Germinal center (tissue), 1 donor: ENCODE data around the gene CEP104.
A peak's percentile ranks its signal among the peaks of the same experiment; 100 is the strongest.

Experiments
- DNase-seq: peaks from one replicate; pipeline ENCODE4 v3.0.0; 2012; ENCODE audit warnings: mixed read lengths, low spot score

The CEP104 gene

GRCh38 chr1:3777647-3778589, 79.1 kb downstream of the CEP104 start:
- DNase-seq = no peak

GRCh38 chr1:3777078-3777547, 79.9 kb downstream of the CEP104 start:
- DNase-seq = no peak

- no peak for DNase-seq
Measured at GRCh38 chr1:3776231-3776961, 80.6 kb downstream of the CEP104 start.

GRCh38 chr1:3775490-3776230, 81.4 kb downstream of the CEP104 start:
- DNase-seq = peak; percentile 84

GRCh38 chr1:3774946-3775489, 82.0 kb downstream of the CEP104 start:
- no peak for DNase-seq

GRCh38 chr1:3774276-3774945, 82.6 kb downstream of the CEP104 start:
- DNase-seq = no peak

GRCh38 chr1:3773572-3774275, 83.3 kb downstream of the CEP104 start:
- DNase-seq = no peak

GRCh38 chr1:3772715-3773571, 84.1 kb downstream of the CEP104 start, which contains the start of gene SMIM1:
SMIM1 (plus strand) TSS chr1:3772749; CDS start chr1:3775374, 2,625 bp downstream.
- DNase-seq = no peak

GRCh38 chr1:3772027-3772714, 84.8 kb downstream of the CEP104 start:
- peak; percentile 99 for DNase-seq

GRCh38 chr1:3771108-3772026, 85.6 kb downstream of the CEP104 start:
- DNase-seq = no peak

- DNase-seq = no peak
Measured at GRCh38 chr1:3770047-3770765, 86.8 kb downstream of the CEP104 start.

GRCh38 chr1:3768811-3769390, 88.1 kb downstream of the CEP104 start:
- DNase-seq = no peak

GRCh38 chr1:3767328-3767925, 89.6 kb downstream of the CEP104 start:
- DNase-seq = no peak

GRCh38 chr1:3763351-3764125, 93.5 kb downstream of the CEP104 start:
- no peak for DNase-seq

- no peak for DNase-seq
Measured at GRCh38 chr1:3762873-3763228, 94.2 kb downstream of the CEP104 start.
